ENCODE data around the gene LCE1C. TPM values are rescaled to one million over a fixed set of nuclear protein-coding genes. Genes with fewer than 3 reads are reported as not detected.

LCE1C gene
- polyA plus RNA-seq, 4 donors = not detected

DNA sequence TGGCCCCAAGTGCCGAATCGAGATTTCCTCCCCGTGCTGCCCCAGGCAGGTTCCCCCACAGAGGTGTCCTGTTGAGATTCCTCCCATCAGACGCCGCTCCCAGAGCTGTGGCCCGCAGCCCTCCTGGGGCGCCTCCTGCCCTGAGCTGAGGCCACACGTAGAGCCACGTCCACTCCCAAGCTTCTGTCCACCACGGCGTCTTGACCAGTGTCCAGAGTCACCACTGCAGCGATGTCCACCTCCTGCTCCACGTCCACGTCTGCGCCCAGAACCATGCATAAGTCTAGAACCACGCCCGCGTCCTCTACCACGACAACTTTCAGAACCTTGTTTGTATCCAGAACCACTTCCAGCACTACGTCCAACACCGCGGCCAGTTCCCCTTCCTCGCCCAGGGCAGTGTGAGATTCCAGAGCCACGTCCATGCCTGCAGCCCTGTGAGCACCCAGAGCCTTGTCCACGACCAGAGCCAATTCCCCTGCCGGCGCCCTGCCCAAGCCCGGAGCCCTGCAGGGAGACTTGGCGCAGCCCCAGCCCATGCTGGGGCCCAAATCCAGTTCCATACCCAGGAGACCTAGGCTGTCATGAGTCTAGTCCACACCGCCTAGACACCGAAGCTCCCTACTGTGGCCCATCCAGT, 45.8 kb downstream of the LCE1C start:
- no peak for DNase-seq (ENCODE audit: low read depth in 4 of 4, low spot score in 3 of 4)

DNA sequence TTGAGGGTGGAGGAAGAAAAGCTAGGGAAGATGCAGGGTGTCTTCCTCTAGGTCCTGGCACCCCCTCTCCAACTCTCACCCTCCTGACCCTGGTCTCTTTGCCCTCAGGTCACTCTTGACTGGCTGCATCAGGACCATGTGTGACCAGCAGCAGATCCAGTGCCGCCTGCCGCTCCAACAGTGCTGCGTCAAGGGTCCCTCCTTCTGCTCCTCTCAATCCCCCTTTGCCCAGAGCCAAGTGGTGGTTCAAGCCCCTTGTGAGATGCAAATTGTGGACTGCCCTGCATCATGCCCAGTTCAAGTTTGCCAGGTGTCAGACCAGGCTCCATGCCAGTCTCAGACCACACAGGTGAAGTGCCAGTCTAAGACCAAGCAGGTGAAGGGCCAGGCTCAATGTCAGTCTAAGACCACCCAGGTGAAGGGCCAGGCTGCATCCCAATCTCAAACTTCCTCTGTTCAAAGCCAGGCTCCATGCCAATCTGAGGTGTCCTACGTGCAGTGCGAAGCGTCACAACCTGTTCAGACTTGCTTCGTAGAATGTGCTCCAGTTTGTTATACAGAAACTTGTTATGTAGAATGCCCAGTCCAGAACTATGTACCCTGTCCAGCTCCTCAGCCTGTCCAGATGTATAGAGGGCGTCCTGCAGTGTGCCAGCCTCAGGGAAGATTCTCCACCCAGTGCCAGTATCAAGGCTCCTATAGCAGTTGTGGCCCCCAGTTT, 46.8 kb downstream of the LCE1C start:
- no peak for DNase-seq (ENCODE audit: low read depth in 4 of 4, low spot score in 3 of 4)

DNA sequence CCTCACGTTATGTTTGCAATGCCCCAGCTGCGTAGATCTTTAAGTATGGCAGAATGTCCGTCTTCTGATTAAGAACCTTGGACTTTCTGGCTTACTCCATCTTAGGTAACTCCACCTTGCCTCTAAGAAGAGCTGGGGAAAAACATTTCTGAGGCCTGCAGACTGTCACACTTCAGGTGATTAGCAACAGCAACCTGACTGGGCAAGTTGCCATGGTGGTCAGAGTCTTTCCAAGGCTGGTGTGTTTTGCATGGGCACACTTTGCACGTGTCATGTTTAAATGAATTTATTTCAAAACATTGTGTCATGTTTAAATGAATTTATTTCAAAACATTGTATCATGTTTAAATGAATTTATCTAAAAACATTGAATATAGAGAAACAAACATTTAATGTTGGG, 47.8 kb downstream of the LCE1C start:
- DNase-seq (ENCODE audit: low read depth in 4 of 4, low spot score in 3 of 4) = no peak

DNA sequence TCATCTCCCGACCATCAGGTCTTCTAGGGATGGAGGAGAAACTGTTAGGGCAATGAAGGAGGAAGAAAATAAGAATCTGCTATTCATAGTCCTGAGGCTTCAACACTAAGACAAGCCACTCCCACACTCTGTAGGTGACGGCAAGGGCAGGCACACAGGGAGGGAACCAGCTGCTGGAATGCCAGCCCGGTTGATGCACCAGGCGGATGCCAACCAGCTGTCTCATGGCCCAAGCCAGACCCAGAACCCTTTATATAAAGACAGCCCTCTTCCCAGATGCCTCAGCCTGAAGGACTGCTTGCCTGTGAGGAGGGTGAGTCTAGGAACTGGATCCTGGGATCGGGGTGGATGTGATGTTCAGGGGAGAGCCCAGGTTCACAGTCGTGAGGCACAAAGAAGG, 48.7 kb downstream of the LCE1C start, which contains the start of gene KPRP:
Gene KPRP (plus strand): TSS at position 279 of the 400 bp plus-strand sequence. CDS start 1,564 bp downstream, outside the sequence.
- no peak for DNase-seq (ENCODE audit: low read depth in 4 of 4, low spot score in 3 of 4)

DNA sequence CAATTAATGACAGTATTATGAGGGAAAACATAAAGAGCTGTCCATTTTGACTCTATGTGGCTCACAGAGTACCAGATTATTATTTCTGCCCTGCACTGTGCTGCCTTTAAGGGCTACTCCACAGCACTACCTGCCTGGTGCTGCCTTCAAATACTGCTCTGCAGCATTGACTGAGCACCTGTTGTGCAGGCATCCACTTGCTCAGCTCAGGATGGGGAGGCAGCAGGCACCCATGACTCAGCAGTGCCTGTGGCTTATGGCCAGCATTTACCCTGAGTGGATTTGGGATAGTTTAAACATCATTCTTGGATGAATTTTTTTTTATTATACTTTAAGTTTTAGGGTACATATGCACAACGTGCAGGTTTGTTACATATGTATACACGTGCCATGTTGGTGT, 49.6 kb downstream of the LCE1C start:
- DNase-seq (ENCODE audit: low read depth in 4 of 4, low spot score in 3 of 4) = no peak

Other genes starting within 250 kb of the LCE1C start
- gene LCE3E, start 239.9 kb downstream of the LCE1C start, polyA plus RNA-seq (ENCODE audit: insufficient read length in 4 of 4) = not detected
- gene LCE3D, start 226.1 kb downstream of the LCE1C start, polyA plus RNA-seq (ENCODE audit: insufficient read length in 4 of 4) = not detected
- not detected for gene LCE3C, start 206.4 kb downstream of the LCE1C start, polyA plus RNA-seq (ENCODE audit: insufficient read length in 4 of 4)
- gene LCE3B, start 192.8 kb downstream of the LCE1C start, polyA plus RNA-seq (ENCODE audit: insufficient read length in 4 of 4) = not detected
- gene LCE3A, start 183.5 kb downstream of the LCE1C start, polyA plus RNA-seq (ENCODE audit: insufficient read length in 4 of 4) = not detected
- not detected for gene LCE2D, start 143.3 kb downstream of the LCE1C start, polyA plus RNA-seq (ENCODE audit: insufficient read length in 4 of 4)
- gene LCE2C, start 131.4 kb downstream of the LCE1C start, polyA plus RNA-seq (ENCODE audit: insufficient read length in 4 of 4) = not detected
- gene LCE2B, start 120.5 kb downstream of the LCE1C start, polyA plus RNA-seq (ENCODE audit: insufficient read length in 4 of 4) = not detected
- not detected for gene LCE2A, start 108.3 kb downstream of the LCE1C start, polyA plus RNA-seq (ENCODE audit: insufficient read length in 4 of 4)
- gene LCE4A, start 98.5 kb downstream of the LCE1C start, polyA plus RNA-seq (ENCODE audit: insufficient read length in 4 of 4) = not detected
- gene KPRP, start 48.6 kb downstream of the LCE1C start, polyA plus RNA-seq (ENCODE audit: insufficient read length in 4 of 4) = not detected
- gene LCE1F, start 31.5 kb downstream of the LCE1C start, polyA plus RNA-seq (ENCODE audit: insufficient read length in 4 of 4) = not detected
- gene LCE1E, start 20.4 kb downstream of the LCE1C start, polyA plus RNA-seq (ENCODE audit: insufficient read length in 4 of 4) = not detected
- gene LCE1D, start 9.9 kb downstream of the LCE1C start, polyA plus RNA-seq (ENCODE audit: insufficient read length in 4 of 4) = not detected
- not detected for gene LCE1B, start 5.3 kb upstream of the LCE1C start, polyA plus RNA-seq (ENCODE audit: insufficient read length in 4 of 4)
- gene LCE1A, start 20.8 kb upstream of the LCE1C start, polyA plus RNA-seq (ENCODE audit: insufficient read length in 4 of 4) = not detected
- gene LCE6A, start 36.2 kb upstream of the LCE1C start, polyA plus RNA-seq (ENCODE audit: insufficient read length in 4 of 4) = not detected
- not detected for gene LCE7A, start 53.3 kb upstream of the LCE1C start, polyA plus RNA-seq (ENCODE audit: insufficient read length in 4 of 4)
- not detected for gene SMCP, start 71.7 kb upstream of the LCE1C start, polyA plus RNA-seq (ENCODE audit: insufficient read length in 4 of 4)
- under 1 TPM in 3 of 4 donors, not detected in 1; 0.13 to 0.62 (median 0.37) TPM for gene IVL, start 101.9 kb upstream of the LCE1C start, polyA plus RNA-seq (ENCODE audit: insufficient read length in 4 of 4)
- gene SPRR5, start 140.6 kb upstream of the LCE1C start, polyA plus RNA-seq (ENCODE audit: insufficient read length in 4 of 4) = not detected
- not detected for gene SPRR4, start 164.0 kb upstream of the LCE1C start, polyA plus RNA-seq (ENCODE audit: insufficient read length in 4 of 4)
- under 1 TPM in 1 of 4 donors, not detected in 3; 0.73 TPM for gene SPRR1A, start 177.4 kb upstream of the LCE1C start, polyA plus RNA-seq (ENCODE audit: insufficient read length in 4 of 4)
- 1 to 10 TPM in 1 of 4 donors, under 1 TPM in 2, not detected in 1; 0.32 to 1.2 (median 0.63) TPM for gene SPRR3, start 195.1 kb upstream of the LCE1C start, polyA plus RNA-seq (ENCODE audit: insufficient read length in 4 of 4)
- gene SPRR1B, start 224.6 kb upstream of the LCE1C start, polyA plus RNA-seq (ENCODE audit: insufficient read length in 4 of 4) = not detected
- under 1 TPM in 1 of 4 donors, not detected in 3; 0.63 TPM for gene SPRR2D, start 234.5 kb upstream of the LCE1C start, polyA plus RNA-seq (ENCODE audit: insufficient read length in 4 of 4)